Left kidney (tissue), 2 donors: ENCODE measurements around the gene KLC4. TPM values are rescaled to one million over a fixed set of nuclear protein-coding genes. Genes with fewer than 3 reads are reported as not detected.

Experiments
- DNase-seq: peaks from one replicate; pipeline ENCODE4 v3.0.0-alpha.2; 2013
- polyA plus RNA-seq: library from polyadenylated mRNA; unstranded; fragments of 120-200 nt; gene quantifications from one replicate; pipeline ENCODE4 v1.2.1, GENCODE V29; 2013; ENCODE audit not compliant: insufficient read length

Gene KLC4
- polyA plus RNA-seq, 1 donor, result 72.4 TPM

- no peak for DNase-seq
These were observed 65.0 kb downstream of the KLC4 start for GRCh38 chr6:43124481-43124880.

Other genes with a start within 250 kb of the KLC4 start
- gene RPL7L1, start 180.0 kb upstream of the KLC4 start, polyA plus RNA-seq, result 138 TPM
- not detected for gene PTCRA, start 143.6 kb upstream of the KLC4 start, polyA plus RNA-seq
- gene CNPY3, start 130.2 kb upstream of the KLC4 start, polyA plus RNA-seq, result 58.0 TPM
- 2.1 TPM for gene GNMT, start 98.9 kb upstream of the KLC4 start, polyA plus RNA-seq
- 18.2 TPM for gene PEX6, start 80.5 kb upstream of the KLC4 start, polyA plus RNA-seq
- 72.5 TPM for gene PPP2R5D, start 75.1 kb upstream of the KLC4 start, polyA plus RNA-seq
- 76.7 TPM for gene MEA1, start 45.7 kb upstream of the KLC4 start, polyA plus RNA-seq
- 85.4 TPM for gene KLHDC3, start 45.4 kb upstream of the KLC4 start, polyA plus RNA-seq
- gene RRP36, start 38.0 kb upstream of the KLC4 start, polyA plus RNA-seq, result 63.6 TPM
- gene CUL7, start 5.8 kb upstream of the KLC4 start, polyA plus RNA-seq, result 49.7 TPM
- 53.2 TPM for gene MRPL2, start 197 bp upstream of the KLC4 start, polyA plus RNA-seq
- gene PTK7, start 16.7 kb downstream of the KLC4 start, polyA plus RNA-seq, result 213 TPM
- gene SRF, start 111.6 kb downstream of the KLC4 start, polyA plus RNA-seq, result 28.2 TPM
- 44.3 TPM for gene CUL9, start 122.6 kb downstream of the KLC4 start, polyA plus RNA-seq
- gene DNPH1, start 169.8 kb downstream of the KLC4 start, polyA plus RNA-seq, result 44.3 TPM
- 0.37 TPM for gene TTBK1, start 183.8 kb downstream of the KLC4 start, polyA plus RNA-seq
- gene SLC22A7, start 238.6 kb downstream of the KLC4 start, polyA plus RNA-seq, result 1.2 TPM
- 7.3 TPM for gene CRIP3, start 249.2 kb downstream of the KLC4 start, polyA plus RNA-seq